Measurements from ENCODE around the gene ITPRID1.

DNA sequence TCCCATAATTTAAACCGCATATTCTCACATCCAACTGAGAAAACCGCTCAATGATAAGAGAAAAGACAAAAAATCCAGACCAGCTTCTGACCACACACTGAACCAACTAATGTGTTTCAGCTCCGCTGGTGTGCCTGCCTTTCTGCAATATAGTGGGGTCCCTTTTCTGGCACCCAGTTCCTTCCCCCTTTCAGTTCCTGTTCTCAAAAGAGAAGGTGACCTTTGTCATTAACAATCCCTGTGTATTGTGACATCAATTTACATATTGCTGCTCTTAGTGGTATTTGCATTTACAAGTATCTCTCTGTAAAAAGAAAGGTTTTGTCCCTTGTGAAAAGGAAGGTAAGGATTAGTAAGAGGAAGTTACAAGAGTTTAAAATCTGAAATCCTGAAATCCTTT is 174.5 kb downstream of the ITPRID1 start:
- TF ChIP-seq, protein P1, sequence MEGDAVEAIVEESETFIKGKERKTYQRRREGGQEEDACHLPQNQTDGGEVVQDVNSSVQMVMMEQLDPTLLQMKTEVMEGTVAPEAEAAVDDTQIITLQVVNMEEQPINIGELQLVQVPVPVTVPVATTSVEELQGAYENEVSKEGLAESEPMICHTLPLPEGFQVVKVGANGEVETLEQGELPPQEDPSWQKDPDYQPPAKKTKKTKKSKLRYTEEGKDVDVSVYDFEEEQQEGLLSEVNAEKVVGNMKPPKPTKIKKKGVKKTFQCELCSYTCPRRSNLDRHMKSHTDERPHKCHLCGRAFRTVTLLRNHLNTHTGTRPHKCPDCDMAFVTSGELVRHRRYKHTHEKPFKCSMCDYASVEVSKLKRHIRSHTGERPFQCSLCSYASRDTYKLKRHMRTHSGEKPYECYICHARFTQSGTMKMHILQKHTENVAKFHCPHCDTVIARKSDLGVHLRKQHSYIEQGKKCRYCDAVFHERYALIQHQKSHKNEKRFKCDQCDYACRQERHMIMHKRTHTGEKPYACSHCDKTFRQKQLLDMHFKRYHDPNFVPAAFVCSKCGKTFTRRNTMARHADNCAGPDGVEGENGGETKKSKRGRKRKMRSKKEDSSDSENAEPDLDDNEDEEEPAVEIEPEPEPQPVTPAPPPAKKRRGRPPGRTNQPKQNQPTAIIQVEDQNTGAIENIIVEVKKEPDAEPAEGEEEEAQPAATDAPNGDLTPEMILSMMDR (IDR thresholded peaks at IDR 0.05) = no peak
- no peak for TF ChIP-seq ZFX (IDR thresholded peaks at IDR 0.05; ENCODE audit: borderline replicate concordance)
